K562 (cell line): ENCODE data around the gene CNOT2.

Source experiments
- CHD2 ChIP-seq: IDR thresholded peaks from 2 replicates; pipeline ENCODE4 v1.6.1; 2011; ENCODE audit warnings: low read depth, low read length
- ELK3 ChIP-seq: fragments of 450-650 bp; formaldehyde crosslinking; IDR thresholded peaks from 2 replicates; pipeline ENCODE4 v1.4.0; 2020; ENCODE audit warnings: mild to moderate bottlenecking
- ESRRA ChIP-seq: fragments of 450-650 bp; IDR thresholded peaks from 2 replicates; pipeline ENCODE4 v1.6.1; 2014; ENCODE audit warnings: low read depth, mild to moderate bottlenecking, moderate library complexity, borderline replicate concordance
- JUNB ChIP-seq: fragments of 450-650 bp; formaldehyde crosslinking; conservative IDR thresholded peaks from 2 replicates; pipeline ENCODE4 v1.4.0; 2020; ENCODE audit warnings: mild to moderate bottlenecking
- SIN3A ChIP-seq, 2 experiments: fragments of 150-350 bp in 1 of 2; IDR thresholded peaks; 2 replicates each; pipeline ENCODE4 v1.6.1; 2011 to 2016; ENCODE audit warnings: borderline replicate concordance in 2 of 2, low read depth in 2 of 2, low read length in 2 of 2, mild to moderate bottlenecking in 2 of 2, moderate library complexity in 2 of 2; ENCODE audit not compliant: control insufficient read depth in 1 of 2
- ZBTB7A ChIP-seq: IDR thresholded peaks from 2 replicates; pipeline ENCODE4 v1.6.1; 2011; ENCODE audit warnings: low read depth, mild to moderate bottlenecking, low read length, moderate library complexity, borderline replicate concordance; ENCODE audit not compliant: control insufficient read depth
- ZFP1 ChIP-seq: fragments of 450-650 bp; formaldehyde crosslinking; IDR thresholded peaks from 2 replicates; pipeline ENCODE4 v1.4.0; 2020; ENCODE audit warnings: mild to moderate bottlenecking, mixed read lengths
- ZNF274 ChIP-seq: IDR thresholded peaks from 2 replicates; pipeline ENCODE4 v1.6.1; 2011; ENCODE audit warnings: low read depth, mild to moderate bottlenecking, low read length, moderate library complexity, borderline replicate concordance
- ZNF512 ChIP-seq: IDR thresholded peaks from 2 replicates; pipeline ENCODE4 v1.6.1; 2016; ENCODE audit warnings: missing genetic modification characterization, missing compliant biosample characterization
- ZNF76 ChIP-seq: fragments of 250-450 bp; sonication (Bioruptor Pico); IDR thresholded peaks from 2 replicates; pipeline ENCODE4 v1.4.0; 2020; ENCODE audit warnings: mild to moderate bottlenecking, moderate library complexity, borderline replicate concordance
- ZNF766 ChIP-seq: fragments of 200-800 bp; sonication (Bioruptor generic); conservative IDR thresholded peaks from 2 replicates; pipeline ENCODE4 v1.6.1; 2016; ENCODE audit warnings: missing genetic modification characterization, missing compliant biosample characterization

- TF ChIP-seq ZNF274 (no peak), JUNB (CRISPR knock-in tag) (no peak), ZBTB7A (no peak), ZFP1 (CRISPR knock-in tag) (no peak), ZNF76 (no peak), SIN3A (IDR thresholded peaks at IDR 0.05; ENCODE audit: borderline replicate concordance in 2 of 2, control insufficient read depth in 1 of 2, low read depth in 2 of 2, low read length in 2 of 2) (no peak), ELK3 (CRISPR knock-in tag) (no peak), CHD2 (no peak), ZNF512 (tag) (no peak), ZNF766 (CRISPR knock-in tag) (no peak), ESRRA (no peak)
Observed at GRCh38 chr12:70221626-70222025, 21.6 kb upstream of the CNOT2 start.
